Caki2 (cell line): Measurements from ENCODE around the gene ZSWIM4. TPM values are rescaled to one million over a fixed set of nuclear protein-coding genes. Genes with fewer than 3 reads are reported as not detected.
A peak's percentile ranks its signal among the peaks of the same experiment; 100 is the strongest.

ENCODE experiments used
- DNase-seq: peaks from one replicate; pipeline ENCODE4 v3.0.0-alpha.2; 2015; ENCODE audit warnings: low read depth
- in situ Hi-C: cut with HindIII; loops from 2 replicates; pipeline ENCODE4 v1.10.0; 2016; ENCODE audit warnings: low sequenced_read_pairs, low pct_unique_long_range_greater_than_20kb, mixed read lengths
- total RNA-seq: library from RNA; depleted of rRNA; stranded (reverse); fragments of >200 nt; shearing (Covaris generic); gene quantifications from 2 replicates; pipeline ENCODE4 v1.2.3, GENCODE V29; 2014; ENCODE audit warnings: low replicate concordance; rRNA removed

Gene ZSWIM4
- total RNA-seq, 1 experiment from 2014 or later: 6.2 TPM

DNA sequence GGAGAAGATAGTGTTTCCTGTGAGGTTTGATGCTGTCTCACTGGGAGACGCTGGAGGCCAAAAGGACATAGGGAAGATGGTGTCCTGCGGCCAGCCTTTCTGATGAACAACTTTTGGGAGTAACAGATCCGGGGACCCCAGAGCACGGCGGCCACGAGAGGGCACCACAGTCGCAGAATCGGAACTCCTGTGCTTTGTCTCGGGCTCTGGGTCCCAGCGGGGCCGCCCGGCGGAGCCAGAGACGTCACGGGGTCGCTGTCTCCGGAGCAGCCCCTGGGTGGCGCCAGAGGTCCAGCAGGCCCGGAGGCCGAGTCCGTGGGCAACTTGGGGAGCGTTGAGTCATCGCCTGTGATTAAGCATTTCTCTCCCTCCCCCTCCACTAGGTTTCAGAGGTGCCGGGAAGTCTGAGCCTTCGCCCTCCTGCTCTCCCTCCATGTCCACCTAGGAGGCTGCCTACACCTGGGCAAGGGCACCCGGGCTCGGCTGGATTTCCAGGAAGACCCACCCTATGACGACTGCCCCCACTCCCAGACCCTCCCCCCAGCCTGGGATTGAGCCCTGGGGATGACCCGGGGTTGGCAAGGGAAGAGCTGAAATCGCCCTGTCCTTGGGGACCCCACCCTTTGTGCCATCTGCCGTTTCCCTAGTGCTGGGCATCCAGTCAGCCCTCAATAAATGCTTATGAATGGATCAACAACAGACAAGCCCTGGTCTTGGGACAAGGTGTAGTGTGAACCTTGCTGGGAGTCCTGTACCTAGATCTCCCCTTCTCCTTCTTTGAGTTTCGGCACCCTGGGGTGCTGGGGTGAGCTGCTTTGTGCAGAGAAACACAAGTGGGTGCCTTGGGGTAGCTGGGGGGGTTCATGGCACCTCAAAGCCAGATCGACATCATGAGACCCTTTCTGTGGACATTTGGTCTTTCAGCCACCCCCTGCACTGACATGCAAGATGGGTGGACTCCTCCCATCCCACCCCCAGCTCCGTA is 85.1 kb downstream of the ZSWIM4 start:
- peak; percentile 95 for DNase-seq
- in situ Hi-C loops: no loop called here

DNA sequence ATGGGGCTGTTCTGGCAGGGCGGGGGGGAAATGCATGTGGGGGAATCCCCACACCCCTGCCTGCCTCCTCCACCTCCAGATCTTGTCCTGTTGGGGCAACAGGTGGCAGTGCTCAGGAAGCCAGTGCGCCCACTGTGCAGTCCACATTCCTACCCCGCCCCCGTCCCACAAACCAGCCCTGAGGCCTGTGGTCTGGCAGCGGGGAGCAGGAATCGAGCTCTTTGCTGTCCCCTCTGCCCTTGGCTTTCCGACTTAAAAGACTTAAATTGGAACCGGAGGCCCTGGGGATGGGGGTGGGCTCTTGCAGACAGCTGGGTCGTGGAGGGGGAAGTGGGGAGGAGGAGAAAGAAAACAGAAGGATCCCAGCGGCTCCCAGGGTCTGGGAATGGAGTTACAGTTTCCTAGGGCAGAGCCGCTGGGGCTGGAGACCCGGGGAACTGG is 86.0 kb downstream of the ZSWIM4 start:
- DNase-seq: no peak
- in situ Hi-C loops: no loop called here

Other genes starting within 250 kb of the ZSWIM4 start
- gene MRI1, start 30.9 kb upstream of the ZSWIM4 start, total RNA-seq: 90.3 and 174 TPM in 2 replicates
- gene C19orf53, start 21.0 kb upstream of the ZSWIM4 start, total RNA-seq: 170 and 176 TPM in 2 replicates
- not detected in 2 replicates for gene NANOS3, start 81.7 kb downstream of the ZSWIM4 start, total RNA-seq
- 5.5 and 12.7 TPM in 2 replicates for gene BRME1, start 110.7 kb downstream of the ZSWIM4 start, total RNA-seq
- 24.1 and 28.2 TPM in 2 replicates for gene CC2D1A, start 110.8 kb downstream of the ZSWIM4 start, total RNA-seq
- 16.1 TPM in 1 of 2 replicates, not detected in the other for gene PODNL1, start 143.0 kb downstream of the ZSWIM4 start, total RNA-seq
- 16.8 and 20.3 TPM in 2 replicates for gene DCAF15, start 157.1 kb downstream of the ZSWIM4 start, total RNA-seq
- gene RFX1, start 210.9 kb downstream of the ZSWIM4 start, total RNA-seq: 6.1 and 7.5 TPM in 2 replicates
- gene RLN3, start 232.7 kb downstream of the ZSWIM4 start, total RNA-seq: not detected in 2 replicates
- 8.6 and 15.6 TPM in 2 replicates for gene IL27RA, start 236.3 kb downstream of the ZSWIM4 start, total RNA-seq